ENCODE data around the gene KBTBD12. TPM values are rescaled to one million over a fixed set of nuclear protein-coding genes. Genes with fewer than 3 reads are reported as not detected.
"Not testable (repeated sequence)": the region's sequence is repeated elsewhere in the genome, so short reads cannot be mapped to it uniquely, and the experiment has no call there.

KBTBD12 gene
- total RNA-seq, 1 donor from 2014 or later, result not detected

GRCh38 chr3:127903611-127904375 lies 11.2 kb upstream of the KBTBD12 start:
- no peak for DNase-seq (ENCODE audit: low read depth in 2 of 2)

DNA sequence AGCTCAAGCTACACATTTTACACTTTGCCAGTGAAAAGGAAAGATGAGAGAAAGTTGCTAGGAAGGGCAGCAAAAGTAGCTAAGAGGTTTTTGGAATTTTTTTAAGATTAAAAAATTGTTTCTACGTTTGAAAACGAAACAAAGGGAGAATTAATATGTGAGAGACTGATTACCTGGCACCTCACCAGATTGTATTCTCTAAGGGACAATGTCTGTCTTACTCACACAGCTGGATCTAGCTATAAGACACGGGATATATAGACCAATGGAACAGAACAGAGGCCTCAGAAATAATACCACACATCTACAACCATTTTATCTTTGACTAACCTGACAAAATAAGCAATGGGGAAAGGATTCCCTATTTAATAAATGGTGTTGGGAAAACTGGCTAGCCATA lies 9.5 kb upstream of the KBTBD12 start:
- no peak for DNase-seq (ENCODE audit: low read depth in 2 of 2)

DNA sequence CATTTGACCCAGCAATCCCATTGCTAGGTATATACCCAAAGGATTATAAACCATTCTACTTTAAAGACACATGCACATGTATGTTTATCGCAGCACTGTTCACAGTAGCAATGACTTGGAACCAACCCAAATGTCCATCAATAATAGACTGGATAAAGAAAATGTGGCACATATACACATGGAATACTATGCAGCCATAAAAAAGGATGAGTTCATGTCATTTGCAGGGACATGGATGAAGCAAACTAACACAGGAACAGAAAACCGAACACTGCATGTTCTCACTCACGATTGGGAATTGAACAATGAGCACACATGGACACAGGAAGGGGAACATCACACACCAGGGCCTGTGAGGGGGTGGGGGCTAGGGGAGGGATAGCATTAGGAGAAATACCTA lies 8.4 kb upstream of the KBTBD12 start:
- not testable (repeated sequence) for DNase-seq (ENCODE audit: low read depth in 2 of 2)

- no peak for DNase-seq (ENCODE audit: low read depth in 2 of 2)
These were observed 6.8 kb upstream of the KBTBD12 start for GRCh38 chr3:127908202-127908601.

DNA sequence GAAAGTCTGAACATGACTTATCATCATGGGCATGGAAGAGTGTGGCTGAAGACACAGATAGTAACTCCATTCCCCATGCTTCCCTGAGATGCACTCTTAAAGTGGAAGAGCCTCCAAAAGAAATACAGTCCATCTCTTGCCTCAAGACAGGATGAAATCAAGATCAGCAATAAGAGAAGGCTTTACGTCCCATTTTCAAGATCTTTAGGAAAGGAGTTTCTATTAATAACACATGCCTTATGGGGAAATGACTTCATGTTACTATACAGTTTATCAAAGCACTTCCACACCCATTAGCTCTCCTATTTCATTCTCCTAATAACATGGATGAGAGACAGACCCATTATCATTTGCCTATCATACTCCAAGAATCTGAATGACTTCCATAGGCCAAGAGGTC lies 6.1 kb upstream of the KBTBD12 start:
- DNase-seq (ENCODE audit: low read depth in 2 of 2), result no peak

DNA sequence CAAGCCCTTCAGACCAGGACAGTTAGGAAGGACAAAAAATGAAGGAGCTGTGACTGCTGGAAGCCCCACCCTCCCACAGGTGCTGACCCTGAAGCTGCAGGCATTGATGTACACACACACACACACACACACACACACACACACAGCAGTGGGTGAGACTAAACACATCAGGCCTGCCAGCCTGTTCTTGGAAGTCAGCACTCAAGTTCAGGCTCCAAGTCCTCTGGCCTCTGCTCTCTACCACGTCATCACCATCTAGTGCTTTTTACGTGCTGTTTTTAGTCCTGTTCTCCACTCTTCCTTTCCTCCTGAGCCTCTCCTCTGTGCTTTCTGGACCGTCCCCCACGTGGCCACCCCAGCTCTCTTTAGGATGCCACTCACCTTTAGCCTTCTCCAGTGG lies 5.4 kb upstream of the KBTBD12 start:
- DNase-seq (ENCODE audit: low read depth in 2 of 2), result no peak

- no peak for DNase-seq (ENCODE audit: low read depth in 2 of 2)
These were observed 3.6 kb upstream of the KBTBD12 start for GRCh38 chr3:127911421-127911931.

DNA sequence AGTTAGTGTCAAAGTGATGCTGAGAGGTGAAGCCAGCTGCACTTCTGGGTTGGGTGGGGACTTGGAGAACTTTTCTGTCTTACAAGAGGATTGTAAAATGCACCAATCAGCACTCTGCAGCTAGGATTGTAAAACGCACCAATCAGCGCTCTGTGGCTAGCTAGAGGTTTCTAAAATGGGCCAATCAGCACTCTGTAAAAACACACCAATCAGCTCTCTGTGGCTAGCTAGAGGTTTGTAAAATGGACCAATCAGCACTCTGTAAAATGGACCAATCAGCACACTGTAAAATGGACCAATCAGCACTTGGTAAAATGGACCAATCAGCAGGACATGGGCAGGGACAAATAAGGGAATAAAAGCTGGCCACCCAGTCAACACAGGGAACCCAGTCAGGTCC lies 1.2 kb upstream of the KBTBD12 start:
- not testable (repeated sequence) for DNase-seq (ENCODE audit: low read depth in 2 of 2)

- DNase-seq (ENCODE audit: low read depth in 2 of 2), result no peak
These were observed 448 bp upstream of the KBTBD12 start for GRCh38 chr3:127914584-127914983.

GRCh38 chr3:127915937-127916493 lies 983 bp downstream of the KBTBD12 start:
- no peak for DNase-seq (ENCODE audit: low read depth in 2 of 2)

DNA sequence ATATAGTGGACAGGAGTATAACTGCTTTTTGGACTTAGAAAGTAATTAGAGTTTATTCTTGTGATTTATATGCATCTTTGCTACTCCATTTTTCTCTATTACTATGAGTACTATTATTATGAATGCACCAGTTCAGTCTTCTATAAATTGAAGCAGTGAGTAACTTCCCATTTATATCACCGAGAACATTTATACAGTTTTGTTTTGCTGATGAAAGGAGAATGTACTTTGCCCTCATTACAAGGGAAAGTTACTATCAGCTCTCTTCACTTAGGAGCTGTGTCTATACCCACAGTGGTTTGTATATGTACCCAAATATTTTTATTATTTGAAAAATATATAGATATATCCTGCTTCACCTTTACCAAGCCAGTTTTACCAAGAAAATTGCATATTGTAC lies 5.7 kb downstream of the KBTBD12 start:
- no peak for DNase-seq (ENCODE audit: low read depth in 2 of 2)

- no peak for DNase-seq (ENCODE audit: low read depth in 2 of 2)
These were observed 8.6 kb downstream of the KBTBD12 start for GRCh38 chr3:127923611-127924010.

- no peak for DNase-seq (ENCODE audit: low read depth in 2 of 2)
These were observed 10.4 kb downstream of the KBTBD12 start for GRCh38 chr3:127925384-127925783.

DNA sequence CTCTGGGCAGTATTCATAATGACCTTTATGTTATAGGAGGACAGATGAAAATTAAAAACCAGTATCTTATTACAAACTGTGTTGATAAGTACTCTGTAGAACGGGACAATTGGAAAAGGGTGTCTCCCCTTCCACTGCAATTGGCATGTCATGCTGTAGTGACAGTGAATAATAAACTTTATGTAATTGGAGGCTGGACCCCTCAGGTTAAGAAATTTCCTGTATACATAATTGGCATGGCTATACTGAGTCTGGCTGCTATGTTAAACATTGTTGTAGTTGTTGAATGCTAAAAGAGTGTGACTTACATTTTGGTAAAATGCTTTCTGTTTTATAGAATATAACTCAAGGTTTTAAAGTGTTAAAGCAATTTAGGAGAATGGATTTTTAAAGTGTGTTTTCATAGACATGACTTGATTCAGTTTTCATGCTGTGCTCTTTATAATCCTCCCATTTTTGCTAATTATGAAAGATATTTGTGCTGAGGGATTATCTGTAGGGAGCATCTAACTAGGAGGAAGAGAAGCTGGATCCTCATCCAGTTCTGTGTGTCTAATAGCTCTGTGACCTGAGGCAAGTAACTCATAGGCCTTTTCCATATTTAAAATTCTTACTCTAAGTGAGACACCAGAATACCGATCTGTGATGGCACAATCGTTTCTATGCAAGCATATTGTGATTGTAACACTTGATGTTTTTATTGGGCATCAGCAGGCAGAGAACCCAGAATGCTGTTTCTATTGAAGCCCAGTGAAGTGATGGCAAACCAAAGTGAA lies 13.0 kb downstream of the KBTBD12 start:
- DNase-seq (ENCODE audit: low read depth in 2 of 2), result no peak

DNA sequence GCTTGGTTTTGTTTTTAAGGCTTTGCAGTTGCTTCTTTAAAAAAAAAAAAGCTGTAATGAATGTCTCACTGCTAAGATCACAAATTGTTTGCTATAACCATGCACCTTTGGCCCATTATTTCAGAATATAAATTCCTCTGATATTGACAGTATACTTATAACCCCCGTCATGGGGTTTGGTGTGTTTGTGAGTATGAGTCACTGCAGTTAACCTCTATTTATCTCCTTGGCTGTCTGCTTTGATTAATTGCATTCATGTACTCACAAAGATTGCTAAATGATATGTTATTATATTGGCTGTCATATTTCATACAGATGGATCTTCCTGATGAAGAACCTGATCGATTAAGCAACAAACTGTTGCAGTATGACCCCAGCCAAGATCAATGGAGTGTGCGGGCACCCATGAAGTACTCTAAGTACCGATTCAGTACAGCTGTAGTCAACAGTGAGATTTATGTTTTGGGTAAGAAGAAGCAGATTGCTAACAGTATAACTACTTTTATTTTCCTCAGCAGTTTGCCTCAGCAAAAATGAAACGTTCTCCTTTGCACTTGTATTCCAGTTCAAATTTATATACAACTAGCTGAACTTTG lies 14.9 kb downstream of the KBTBD12 start:
- DNase-seq (ENCODE audit: low read depth in 2 of 2), result no peak

DNA sequence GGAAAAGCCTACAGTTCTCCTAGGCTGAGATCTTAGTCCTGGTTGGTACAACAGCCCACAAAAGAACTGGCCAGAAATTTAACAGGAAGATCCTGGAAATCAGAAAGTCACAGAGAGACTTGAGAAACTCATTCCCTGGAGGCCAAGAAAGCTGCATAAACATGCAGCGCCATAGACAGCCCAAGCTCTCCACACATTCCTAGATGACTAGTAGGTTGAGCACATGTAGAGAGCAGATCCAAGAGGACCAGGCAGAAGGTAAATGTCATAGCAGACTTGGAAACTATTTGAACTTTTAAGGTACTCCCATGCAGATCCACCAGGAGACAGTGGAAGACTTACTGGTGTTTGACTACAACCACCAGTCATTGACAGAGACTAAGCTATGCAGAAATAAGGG lies 18.4 kb downstream of the KBTBD12 start:
- DNase-seq (ENCODE audit: low read depth in 2 of 2), result no peak

GRCh38 chr3:127938800-127939199 lies 23.8 kb downstream of the KBTBD12 start:
- DNase-seq (ENCODE audit: low read depth in 2 of 2), result no peak

- DNase-seq (ENCODE audit: low read depth in 2 of 2), result no peak
These were observed 25.1 kb downstream of the KBTBD12 start for GRCh38 chr3:127940116-127940515.

- no peak for DNase-seq (ENCODE audit: low read depth in 2 of 2)
These were observed 27.6 kb downstream of the KBTBD12 start for GRCh38 chr3:127942613-127943012.

DNA sequence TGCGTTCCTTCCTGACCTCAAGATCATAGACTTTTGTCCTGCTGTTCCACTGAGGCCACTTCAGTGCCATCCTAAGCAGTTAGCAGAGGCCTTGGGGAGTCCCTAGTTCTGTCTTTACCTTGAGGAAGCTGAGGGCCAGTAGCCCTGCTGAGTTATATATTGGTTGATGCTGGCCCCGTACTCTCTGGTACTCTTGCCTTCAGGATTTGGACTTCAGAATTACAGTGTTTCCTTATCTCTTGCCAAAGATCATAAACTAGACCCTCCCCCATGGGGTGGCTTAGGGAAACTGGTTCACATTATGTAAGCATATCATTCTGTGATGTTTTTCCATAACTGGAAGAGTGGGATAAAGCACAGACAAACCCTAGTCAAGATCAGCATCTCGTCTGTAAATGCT lies 33.2 kb downstream of the KBTBD12 start:
- DNase-seq (ENCODE audit: low read depth in 2 of 2), result no peak

DNA sequence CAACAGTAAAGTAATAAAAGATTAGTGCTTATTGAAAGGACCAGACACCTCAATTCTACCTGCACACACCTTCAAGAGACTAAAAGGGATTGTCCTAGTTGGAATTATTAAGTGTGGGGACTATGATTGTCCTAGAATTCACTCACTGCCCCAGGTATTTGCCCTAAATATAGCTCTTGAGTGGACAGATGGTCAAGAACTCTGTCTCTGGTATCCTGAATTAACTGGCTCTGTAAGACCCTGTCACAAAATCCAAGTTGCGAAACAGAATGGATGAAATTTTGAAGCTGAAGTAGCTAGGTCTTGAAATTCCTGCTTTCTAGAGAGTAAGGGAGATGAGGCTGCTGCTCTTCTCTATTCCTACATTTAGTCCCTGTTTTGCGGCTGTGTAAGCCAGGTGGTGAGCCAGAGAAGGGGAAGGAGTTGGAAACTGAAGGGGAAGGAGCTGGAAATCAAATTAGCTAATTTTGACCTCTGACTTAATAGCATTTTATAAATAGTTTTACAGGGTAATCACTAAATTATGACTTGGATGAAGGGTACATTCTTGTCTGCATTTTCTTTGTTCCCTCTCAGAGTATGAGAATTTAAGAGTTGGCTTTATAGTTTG lies 34.5 kb downstream of the KBTBD12 start:
- no peak for DNase-seq (ENCODE audit: low read depth in 2 of 2)

GRCh38 chr3:127951276-127951675 lies 36.2 kb downstream of the KBTBD12 start:
- no peak for DNase-seq (ENCODE audit: low read depth in 2 of 2)

Data from dermis microvascular lymphatic vessel endothelial cell (primary cell).